Gastrocnemius medialis (tissue), 4 donors: ENCODE measurements around the gene UGT1A10.

Experiments used
- CTCF ChIP-seq, 5 experiments: fragments of 450-650 bp in 3 of 5; fragments of 200-600 bp in 2 of 5; sonication (generic) in 2 of 5; IDR thresholded peaks in 4 of 5; conservative IDR thresholded peaks in 1 of 5; 1 replicate in 4 of 5; 2 replicates in 1 of 5; pipeline ENCODE4 v1.5.1; 2016 to 2019; ENCODE audit warnings: antibody characterized with exemption in 5 of 5, mild to moderate bottlenecking in 3 of 5, moderate library complexity in 3 of 5
- POLR2A ChIP-seq, 2 donors: fragments of 450-650 bp; IDR thresholded peaks; one replicate each; pipeline ENCODE4 v1.6.1; 2017; ENCODE audit warnings: antibody characterized with exemption in 2 of 2, mild to moderate bottlenecking in 2 of 2, moderate library complexity in 2 of 2

- TF ChIP-seq CTCF (IDR thresholded peaks at IDR 0.05 in 4 of 5, conservative IDR thresholded peaks at IDR 0.05 in 1 of 5): no peak
- no peak for TF ChIP-seq POLR2A (IDR thresholded peaks at IDR 0.05)
These were observed 179.6 kb downstream of the UGT1A10 start for GRCh38 chr2:233815861-233816260.
